Measurements from ENCODE around the gene TIPARP. TPM values are rescaled to one million over a fixed set of nuclear protein-coding genes. Genes with fewer than 3 reads are reported as not detected.

Gene TIPARP
- total and polyA plus RNA-seq, 2 donors (not counting 1 experiment from before 2014, with no cell fraction given) = 11.2 to 42.5 TPM

DNA sequence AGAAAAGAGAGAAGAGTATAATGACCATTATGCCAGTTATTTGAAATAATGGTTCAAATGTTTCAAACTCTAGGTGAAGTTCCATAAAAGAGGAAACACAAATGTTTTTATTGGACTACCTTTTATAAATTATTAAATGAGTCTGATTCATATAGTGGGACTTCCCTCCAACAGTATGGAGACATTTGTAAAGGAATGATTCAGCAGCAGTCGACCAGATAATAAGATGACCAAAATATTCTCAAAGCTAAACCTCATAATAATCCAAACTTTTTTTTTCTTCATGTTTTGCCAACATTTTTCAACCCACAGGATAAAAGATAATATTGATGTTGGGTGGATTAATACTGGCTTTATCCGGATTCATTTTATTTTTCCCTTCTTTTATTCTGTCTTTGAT is 18.8 kb downstream of the TIPARP start:
- Mint-ChIP-seq H3K27me3 (no peaks in the 10 kb centered on the region), H3K4me3 (no peak overlapping the region), H3K9me3 (ENCODE audit: insufficient read depth) (no peaks in the 10 kb centered on the region), H3K27ac (no peak overlapping the region), H3K4me1 (peaks cover 20% of the 10 kb centered on the region)
- Histone ChIP-seq H3K9ac (ENCODE audit: low read length) (no peak overlapping the region), H4K20me1 (ENCODE audit: control insufficient read depth, insufficient read depth, low read length, poor library complexity, severe bottlenecking) (peaks cover 42% of the 10 kb centered on the region), H3K36me3 (replicated peaks in 1 of 2; ENCODE audit: control extremely low read depth in 1 of 2, control insufficient read depth in 1 of 2, extremely low read depth in 1 of 2, insufficient read depth in 2 of 2, low read length in 1 of 2) (peaks cover 2 to 47% of the 10 kb centered on the region in 2 experiments), H2AFZ (ENCODE audit: insufficient read depth, low read depth, low read length, poor library complexity, severe bottlenecking) (no peak overlapping the region), H3K4me3 (ENCODE audit: control extremely low read depth in 1 of 5, extremely low read depth in 1 of 5, insufficient read depth in 1 of 5, low read depth in 2 of 5, low read length in 4 of 5) (no peak overlapping the region), H3K79me2 (ENCODE audit: control insufficient read depth, insufficient read depth, low read length) (peaks cover 36% of the 10 kb centered on the region), H3K4me2 (replicated peaks; ENCODE audit: low read depth, low read length, poor library complexity, severe bottlenecking) (no peak overlapping the region), H3K9me3 (ENCODE audit: control extremely low read depth in 1 of 3, control insufficient read depth in 2 of 3, insufficient read depth in 1 of 3, low read length in 2 of 3) (no peaks in the 10 kb centered on the region), H3K27me3 (replicated peaks in 1 of 4; ENCODE audit: control extremely low read depth in 1 of 4, control insufficient read depth in 3 of 4, insufficient read depth in 4 of 4, low read length in 3 of 4) (no peaks in the 10 kb centered on the region), H3K27ac (ENCODE audit: low read length in 2 of 2) (no peak overlapping the region), H3K4me1 (ENCODE audit: control insufficient read depth in 2 of 2, insufficient read depth in 2 of 2, low read length in 2 of 2) (peaks cover 0 to 4% of the 10 kb centered on the region in 2 donors)
- no CpG with 5 or more reads among the region's 2 CpGs for WGBS (ENCODE audit: insufficient coverage)
- intact Hi-C loops (cut with micrococcal nuclease) = no loop called here
- DNase-seq (no peak), ATAC-seq (ENCODE audit: low read depth) (no peak)
- ChIA-PET POLR2A (no interaction called here), CTCF (no interaction called here)
- TF ChIP-seq, protein P1, sequence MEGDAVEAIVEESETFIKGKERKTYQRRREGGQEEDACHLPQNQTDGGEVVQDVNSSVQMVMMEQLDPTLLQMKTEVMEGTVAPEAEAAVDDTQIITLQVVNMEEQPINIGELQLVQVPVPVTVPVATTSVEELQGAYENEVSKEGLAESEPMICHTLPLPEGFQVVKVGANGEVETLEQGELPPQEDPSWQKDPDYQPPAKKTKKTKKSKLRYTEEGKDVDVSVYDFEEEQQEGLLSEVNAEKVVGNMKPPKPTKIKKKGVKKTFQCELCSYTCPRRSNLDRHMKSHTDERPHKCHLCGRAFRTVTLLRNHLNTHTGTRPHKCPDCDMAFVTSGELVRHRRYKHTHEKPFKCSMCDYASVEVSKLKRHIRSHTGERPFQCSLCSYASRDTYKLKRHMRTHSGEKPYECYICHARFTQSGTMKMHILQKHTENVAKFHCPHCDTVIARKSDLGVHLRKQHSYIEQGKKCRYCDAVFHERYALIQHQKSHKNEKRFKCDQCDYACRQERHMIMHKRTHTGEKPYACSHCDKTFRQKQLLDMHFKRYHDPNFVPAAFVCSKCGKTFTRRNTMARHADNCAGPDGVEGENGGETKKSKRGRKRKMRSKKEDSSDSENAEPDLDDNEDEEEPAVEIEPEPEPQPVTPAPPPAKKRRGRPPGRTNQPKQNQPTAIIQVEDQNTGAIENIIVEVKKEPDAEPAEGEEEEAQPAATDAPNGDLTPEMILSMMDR (IDR thresholded peaks at IDR 0.05) = no peak
- TF ChIP-seq EZH2 (IDR thresholded peaks at IDR 0.05; ENCODE audit: borderline replicate concordance, insufficient read depth, low read depth, low read length, poor library complexity, severe bottlenecking) = no peak

GRCh38 chr3:156694536-156694935 is 20.1 kb downstream of the TIPARP start:
- Histone ChIP-seq H4K20me1 (ENCODE audit: control insufficient read depth, insufficient read depth, low read length, poor library complexity, severe bottlenecking) (peaks cover 34% of the 10 kb centered on the region), H3K36me3 (replicated peaks in 1 of 2; ENCODE audit: control extremely low read depth in 1 of 2, control insufficient read depth in 1 of 2, extremely low read depth in 1 of 2, insufficient read depth in 2 of 2, low read length in 1 of 2) (peaks cover 6 to 47% of the 10 kb centered on the region in 2 experiments), H3K27me3 (replicated peaks in 1 of 4; ENCODE audit: control extremely low read depth in 1 of 4, control insufficient read depth in 3 of 4, insufficient read depth in 4 of 4, low read length in 3 of 4) (no peaks in the 10 kb centered on the region), H2AFZ (ENCODE audit: insufficient read depth, low read depth, low read length, poor library complexity, severe bottlenecking) (no peak overlapping the region), H3K27ac (ENCODE audit: low read length in 2 of 2) (no peak overlapping the region), H3K9ac (ENCODE audit: low read length) (no peak overlapping the region), H3K4me2 (replicated peaks; ENCODE audit: low read depth, low read length, poor library complexity, severe bottlenecking) (no peak overlapping the region), H3K9me3 (ENCODE audit: control extremely low read depth in 1 of 3, control insufficient read depth in 2 of 3, insufficient read depth in 1 of 3, low read length in 2 of 3) (no peaks in the 10 kb centered on the region), H3K4me1 (ENCODE audit: control insufficient read depth in 2 of 2, insufficient read depth in 2 of 2, low read length in 2 of 2) (peaks cover 0 to 4% of the 10 kb centered on the region in 2 donors), H3K79me2 (ENCODE audit: control insufficient read depth, insufficient read depth, low read length) (peaks cover 23% of the 10 kb centered on the region), H3K4me3 (ENCODE audit: control extremely low read depth in 1 of 5, extremely low read depth in 1 of 5, insufficient read depth in 1 of 5, low read depth in 2 of 5, low read length in 4 of 5) (no peak overlapping the region)
- H3K27ac Mint-ChIP-seq = no peak overlapping the region
- ChIA-PET CTCF (no interaction called here), POLR2A (no interaction called here)
- peaks cover 15% of the 10 kb centered on the region for H3K4me1 Mint-ChIP-seq
- TF ChIP-seq, protein P1 (IDR thresholded peaks at IDR 0.05) = no peak
- no peaks in the 10 kb centered on the region for H3K9me3 Mint-ChIP-seq (ENCODE audit: insufficient read depth)
- no peak overlapping the region for H3K4me3 Mint-ChIP-seq
- DNase-seq (no peak), ATAC-seq (ENCODE audit: low read depth) (no peak)
- no peaks in the 10 kb centered on the region for H3K27me3 Mint-ChIP-seq
- intact Hi-C loops (cut with micrococcal nuclease) = no loop called here
